Measurements from ENCODE around the gene SPNS2.

GRCh38 chr17:4559966-4560365 is 61.3 kb downstream of the SPNS2 start:
- TF ChIP-seq, protein P1, sequence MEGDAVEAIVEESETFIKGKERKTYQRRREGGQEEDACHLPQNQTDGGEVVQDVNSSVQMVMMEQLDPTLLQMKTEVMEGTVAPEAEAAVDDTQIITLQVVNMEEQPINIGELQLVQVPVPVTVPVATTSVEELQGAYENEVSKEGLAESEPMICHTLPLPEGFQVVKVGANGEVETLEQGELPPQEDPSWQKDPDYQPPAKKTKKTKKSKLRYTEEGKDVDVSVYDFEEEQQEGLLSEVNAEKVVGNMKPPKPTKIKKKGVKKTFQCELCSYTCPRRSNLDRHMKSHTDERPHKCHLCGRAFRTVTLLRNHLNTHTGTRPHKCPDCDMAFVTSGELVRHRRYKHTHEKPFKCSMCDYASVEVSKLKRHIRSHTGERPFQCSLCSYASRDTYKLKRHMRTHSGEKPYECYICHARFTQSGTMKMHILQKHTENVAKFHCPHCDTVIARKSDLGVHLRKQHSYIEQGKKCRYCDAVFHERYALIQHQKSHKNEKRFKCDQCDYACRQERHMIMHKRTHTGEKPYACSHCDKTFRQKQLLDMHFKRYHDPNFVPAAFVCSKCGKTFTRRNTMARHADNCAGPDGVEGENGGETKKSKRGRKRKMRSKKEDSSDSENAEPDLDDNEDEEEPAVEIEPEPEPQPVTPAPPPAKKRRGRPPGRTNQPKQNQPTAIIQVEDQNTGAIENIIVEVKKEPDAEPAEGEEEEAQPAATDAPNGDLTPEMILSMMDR (optimal IDR thresholded peaks at IDR 0.05 in 1 of 3, IDR thresholded peaks at IDR 0.05 in 1 of 3, conservative IDR thresholded peaks at IDR 0.05 in 1 of 3; ENCODE audit: extremely low read depth in 1 of 3, insufficient read depth in 2 of 3, low read length in 3 of 3): no peak
- no peak for TF ChIP-seq EZH2 (IDR thresholded peaks at IDR 0.05; ENCODE audit: low read length)
